Superior temporal gyrus (tissue), 1 donor: ENCODE data around the gene ARHGAP9.
"Not testable (repeated sequence)": the region's sequence is repeated elsewhere in the genome, so short reads cannot be mapped to it uniquely, and the experiment has no call there.

Experiments used
- DNase-seq: peaks from one replicate; pipeline ENCODE4 v3.0.0-alpha.2; 2016; ENCODE audit errors: extremely low spot score

ARHGAP9 gene

DNA sequence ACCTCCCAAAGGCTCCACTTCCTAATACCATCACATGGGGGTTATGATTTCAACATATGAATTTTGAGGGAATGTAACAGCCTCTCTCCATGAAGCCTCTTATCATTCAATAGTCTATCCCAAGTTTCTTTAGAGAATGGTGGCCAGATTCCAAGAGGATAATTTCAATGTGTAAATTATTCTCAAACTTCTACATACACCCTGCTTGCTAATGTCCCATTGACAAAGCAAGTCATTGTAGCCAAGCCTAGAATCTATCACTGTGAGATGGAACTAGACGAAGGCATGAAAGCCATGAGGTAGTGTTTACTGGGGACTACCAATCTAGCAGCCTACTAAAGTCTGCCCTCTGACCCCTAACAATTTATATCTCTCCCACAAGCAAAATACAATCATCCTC, 41.3 kb downstream of the ARHGAP9 start:
- no peak for DNase-seq

DNA sequence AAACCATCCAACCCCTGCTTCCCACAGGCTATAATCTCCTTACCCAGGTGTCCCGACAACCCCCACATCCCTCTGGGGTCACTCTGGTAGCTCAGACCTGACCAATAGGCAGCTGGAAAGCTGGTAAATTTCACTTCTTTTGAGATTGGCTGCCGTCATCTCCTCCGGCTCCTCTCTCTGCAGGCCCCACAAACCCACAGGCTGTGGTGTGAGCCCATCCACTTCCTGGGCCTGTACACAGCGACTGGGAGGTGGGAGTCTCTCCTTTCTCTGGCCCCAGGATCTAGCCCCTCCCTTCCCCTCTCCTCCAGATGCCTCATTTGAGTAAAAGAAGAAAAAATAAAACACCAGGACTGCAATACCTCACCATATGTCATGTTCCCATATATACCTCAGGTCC, 44.4 kb downstream of the ARHGAP9 start:
- no peak for DNase-seq

DNA sequence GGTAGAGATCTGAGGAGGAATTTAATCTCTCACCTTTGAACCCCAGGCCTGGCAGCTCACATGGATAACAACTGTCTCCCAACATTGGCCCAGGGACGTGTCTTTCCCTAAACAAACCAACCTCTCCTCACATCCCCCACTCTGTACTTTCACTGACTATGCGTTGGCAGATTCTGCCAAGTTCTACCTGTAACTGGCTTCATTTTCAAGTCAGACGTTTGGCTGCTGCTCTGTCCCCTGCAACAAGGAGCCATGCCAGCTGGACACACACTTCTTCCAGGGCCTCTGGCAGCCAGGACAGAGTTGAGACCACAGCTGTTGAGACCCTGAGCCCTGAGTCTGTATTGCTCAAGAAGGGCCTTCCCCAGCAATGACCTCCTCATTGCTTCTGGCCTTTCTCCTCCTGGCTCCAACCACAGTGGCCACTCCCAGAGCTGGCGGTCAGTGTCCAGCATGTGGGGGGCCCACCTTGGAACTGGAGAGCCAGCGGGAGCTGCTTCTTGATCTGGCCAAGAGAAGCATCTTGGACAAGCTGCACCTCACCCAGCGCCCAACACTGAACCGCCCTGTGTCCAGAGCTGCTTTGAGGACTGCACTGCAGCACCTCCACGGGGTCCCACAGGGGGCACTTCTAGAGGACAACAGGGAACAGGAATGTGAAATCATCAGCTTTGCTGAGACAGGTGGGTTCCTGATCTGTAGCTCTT, 45.0 kb downstream of the ARHGAP9 start, which contains the start of gene INHBC:
Gene INHBC (plus strand): TSS at position 268 of the 707 bp plus-strand sequence. CDS start 103 bp downstream, at position 371.
- no peak for DNase-seq

DNA sequence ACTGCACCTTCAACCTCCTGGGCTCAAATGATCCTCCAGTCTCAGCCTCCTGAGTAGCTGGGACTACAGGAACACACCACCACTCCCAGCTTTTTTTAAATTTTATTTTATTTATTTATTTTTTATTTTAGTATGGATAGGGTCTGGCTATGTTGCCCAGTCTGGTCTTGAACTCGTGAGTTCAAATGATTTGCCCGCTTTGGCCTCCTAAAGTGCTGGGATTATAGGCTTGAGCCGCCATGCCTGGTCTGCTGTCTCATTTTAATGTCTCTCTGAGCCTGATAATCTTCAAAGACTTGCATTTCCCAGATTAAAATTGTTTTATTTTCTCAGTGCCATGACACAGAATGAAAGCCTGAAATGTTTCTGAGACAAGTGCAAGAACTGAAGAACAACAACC, 46.3 kb downstream of the ARHGAP9 start:
- DNase-seq = no peak

DNA sequence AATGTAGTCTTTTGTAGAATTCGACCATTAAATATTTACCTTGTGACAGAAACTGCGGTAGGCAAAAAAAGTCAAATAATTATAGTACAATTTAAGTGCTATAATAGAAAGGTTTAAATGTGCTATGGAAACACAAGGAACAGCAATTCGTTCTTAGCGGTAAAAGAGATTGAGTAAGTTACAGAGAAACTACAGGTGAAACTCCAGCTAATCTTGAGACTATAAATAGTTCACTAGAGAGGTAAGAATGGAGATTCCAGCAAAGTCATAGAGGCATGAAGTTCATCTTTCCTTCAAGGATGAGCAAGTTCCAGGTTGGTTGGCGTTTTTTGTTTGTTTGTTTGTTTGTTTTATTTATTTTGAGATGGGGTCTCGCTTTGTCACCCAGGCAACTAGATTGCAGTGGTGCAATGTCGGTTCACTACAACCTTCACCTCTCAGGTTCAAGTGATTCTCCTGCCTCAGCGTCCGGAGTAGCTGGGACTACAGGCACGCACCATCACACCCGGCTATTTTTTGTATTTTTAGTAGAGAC, 47.9 kb downstream of the ARHGAP9 start:
- DNase-seq = no peak

DNA sequence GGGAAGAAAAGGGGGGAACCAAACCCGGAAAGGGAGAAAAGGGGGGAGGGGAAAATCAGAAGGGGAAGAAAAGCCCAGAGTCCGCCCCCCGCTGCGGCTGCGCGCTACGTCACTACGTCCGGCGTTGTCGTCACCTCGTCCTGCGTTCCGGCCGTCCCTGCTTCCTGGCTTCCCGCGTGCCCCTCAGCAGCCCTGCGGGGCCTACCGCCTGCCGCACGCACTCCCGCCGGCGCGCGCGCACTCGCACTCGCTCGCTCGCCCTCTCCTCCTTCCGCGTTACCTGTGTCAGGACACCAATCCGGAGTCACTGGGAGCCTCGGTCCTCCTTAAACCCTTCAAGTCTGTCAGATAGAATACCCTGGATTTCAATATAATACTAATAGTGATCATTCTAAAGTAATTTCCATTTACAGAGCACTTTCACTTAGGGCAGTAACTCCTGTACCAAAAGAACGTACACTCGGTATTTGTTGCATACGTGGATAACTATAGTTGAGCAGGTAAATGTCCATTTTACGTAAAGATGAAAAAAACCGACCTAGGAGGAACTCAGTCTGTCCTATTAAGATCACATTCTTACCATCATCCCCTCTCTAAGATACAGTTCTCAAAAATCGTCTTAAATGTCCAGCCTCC, 48.6 kb downstream of the ARHGAP9 start, which contains the start of gene R3HDM2:
Gene R3HDM2 (minus strand): TSS at position 113 of the 636 bp plus-strand sequence. CDS start 120,615 bp downstream, outside the sequence.
- peak; percentile 95 for DNase-seq

DNA sequence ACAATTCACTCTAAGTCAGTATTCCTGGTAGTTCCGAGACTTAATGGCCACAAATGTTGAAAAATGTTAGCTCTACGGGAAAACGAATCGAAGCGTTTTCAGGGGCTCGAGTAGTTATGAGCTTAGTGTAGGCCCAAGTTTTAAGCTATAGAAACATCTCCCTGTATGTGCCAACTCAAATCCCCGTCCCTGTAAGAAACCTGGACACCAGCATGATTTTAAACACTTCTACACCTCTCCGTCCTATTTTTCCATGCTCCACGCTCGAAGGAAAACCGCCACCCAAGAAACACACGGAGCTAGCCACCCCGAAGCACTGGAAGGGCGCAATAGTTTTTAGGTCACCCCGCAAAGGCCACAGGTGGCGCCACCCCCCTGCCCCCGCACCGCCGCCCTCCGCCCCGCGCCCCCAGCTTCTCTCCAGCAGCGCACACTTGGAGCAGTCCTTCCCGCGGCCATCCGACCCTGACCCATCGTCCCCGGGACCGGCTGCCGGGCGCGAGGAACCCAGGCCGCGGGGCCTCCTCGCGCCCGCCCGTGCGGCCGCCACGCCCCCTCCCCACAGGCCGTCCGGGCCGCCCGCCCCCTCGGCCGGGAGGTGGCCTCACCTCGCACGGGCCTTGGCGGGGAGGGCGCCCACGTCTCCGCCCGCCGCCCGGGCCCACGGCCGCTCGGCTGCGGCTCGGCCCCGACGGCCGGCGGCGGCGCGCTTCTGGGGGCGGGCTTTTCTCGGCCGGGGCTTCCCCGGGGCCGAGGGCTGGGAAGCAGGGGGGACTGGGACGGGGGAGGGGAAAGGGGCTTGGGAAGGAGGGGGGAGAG, 49.3 kb downstream of the ARHGAP9 start:
- DNase-seq = peak; percentile 40

DNA sequence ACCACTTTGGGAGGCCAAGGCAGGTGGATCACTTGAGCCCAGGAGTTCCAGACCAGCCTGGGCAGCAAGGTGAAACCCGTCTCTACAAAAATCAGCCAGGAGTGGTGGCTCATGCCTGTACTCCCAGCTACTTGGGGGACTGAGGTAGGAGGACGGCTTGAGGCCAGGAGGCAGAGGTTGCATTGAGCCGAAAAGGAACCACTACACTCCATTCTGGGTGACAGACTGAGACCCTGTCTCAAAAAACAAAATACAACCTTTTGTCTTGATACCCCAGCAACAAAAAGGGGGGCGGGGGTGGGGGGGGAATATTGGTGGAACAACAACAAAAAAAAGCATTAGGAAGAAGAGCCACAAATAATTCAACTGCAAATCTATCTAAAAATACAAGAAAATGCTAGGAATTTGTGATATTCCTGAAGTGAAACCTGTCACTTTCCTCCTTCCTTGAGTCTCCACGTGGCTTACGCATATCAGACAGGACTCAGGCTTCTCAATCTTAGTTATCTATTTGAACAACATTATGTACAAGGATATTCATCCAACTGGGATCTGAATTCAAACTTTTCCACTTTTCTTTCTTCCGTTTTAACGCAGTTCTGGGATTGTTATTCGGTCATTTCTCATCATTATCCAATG, 50.1 kb downstream of the ARHGAP9 start:
- DNase-seq = no peak

DNA sequence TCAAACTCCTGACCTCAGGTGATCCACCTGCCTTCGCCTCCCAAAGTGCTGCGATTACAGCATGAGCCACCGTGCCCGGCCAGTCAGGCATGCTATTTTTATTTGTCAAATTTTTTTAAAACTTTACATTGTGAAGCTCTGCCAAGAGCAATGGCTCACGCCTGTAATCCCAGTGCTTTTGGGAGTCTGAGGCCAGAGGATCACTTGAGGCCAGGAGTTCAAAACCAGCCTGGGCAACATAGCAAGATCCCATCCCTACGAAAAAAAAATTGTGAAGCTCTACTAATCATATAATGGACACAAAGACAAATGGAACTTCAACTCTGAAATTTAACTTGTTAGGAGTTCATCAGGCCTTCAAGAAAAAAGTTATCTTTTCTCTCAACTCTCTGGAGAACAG, 50.7 kb downstream of the ARHGAP9 start:
- DNase-seq = no peak

DNA sequence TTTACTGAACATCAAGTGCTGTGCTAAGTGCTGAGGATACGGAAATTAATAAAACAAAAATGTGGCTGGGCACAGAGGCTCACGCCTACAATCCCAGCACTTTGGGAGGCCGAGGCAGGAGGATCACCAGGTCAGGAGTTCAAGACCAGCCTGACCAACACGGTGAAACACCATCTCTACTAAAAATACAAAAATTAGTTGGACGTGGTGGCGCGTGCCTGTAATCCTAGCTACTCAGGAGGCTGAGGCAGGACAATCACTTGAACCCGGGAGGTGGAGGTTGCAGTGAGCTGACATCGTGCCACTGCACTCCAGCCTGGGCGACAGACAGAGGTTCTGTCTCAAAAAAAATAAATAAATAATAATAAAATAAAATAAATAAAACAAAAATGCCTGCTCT, 52.7 kb downstream of the ARHGAP9 start:
- DNase-seq = not testable (repeated sequence)
